HG03571 (cell line): ENCODE results near the gene ZC3H13.
"Not testable (repeated sequence)": the region's sequence is repeated elsewhere in the genome, so short reads cannot be mapped to it uniquely, and the experiment has no call there.

Experiments
- ATAC-seq: cut with Tn5 transposase; IDR thresholded peaks from one replicate; pipeline ENCODE4 v1.9.1; 2021; ENCODE audit not compliant: unreplicated experiment

The ZC3H13 gene

GRCh38 chr13:46010148-46010547 is 42.4 kb downstream of the ZC3H13 start:
- no peak for ATAC-seq

DNA sequence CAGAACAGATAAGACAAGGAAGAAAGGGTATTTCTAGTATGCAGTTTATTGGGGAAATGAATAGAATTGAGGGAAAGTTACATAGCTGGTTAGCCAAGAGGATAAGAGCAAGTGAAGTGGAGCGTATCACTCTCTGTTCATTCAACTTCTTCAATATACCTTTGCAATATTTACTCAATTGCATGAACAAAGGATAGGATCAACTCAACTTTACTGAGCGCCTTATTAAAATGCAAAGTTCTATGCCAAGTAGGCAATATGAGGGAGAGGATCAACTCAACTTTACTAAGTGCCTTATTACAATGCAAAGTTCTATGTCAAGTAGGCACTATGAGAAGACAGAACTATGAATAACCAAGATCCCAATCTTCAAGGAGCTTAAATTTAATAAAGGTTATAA is 43.9 kb downstream of the ZC3H13 start:
- ATAC-seq: no peak

- ATAC-seq: no peak
Observed at GRCh38 chr13:46006688-46007452, 45.7 kb downstream of the ZC3H13 start.

DNA sequence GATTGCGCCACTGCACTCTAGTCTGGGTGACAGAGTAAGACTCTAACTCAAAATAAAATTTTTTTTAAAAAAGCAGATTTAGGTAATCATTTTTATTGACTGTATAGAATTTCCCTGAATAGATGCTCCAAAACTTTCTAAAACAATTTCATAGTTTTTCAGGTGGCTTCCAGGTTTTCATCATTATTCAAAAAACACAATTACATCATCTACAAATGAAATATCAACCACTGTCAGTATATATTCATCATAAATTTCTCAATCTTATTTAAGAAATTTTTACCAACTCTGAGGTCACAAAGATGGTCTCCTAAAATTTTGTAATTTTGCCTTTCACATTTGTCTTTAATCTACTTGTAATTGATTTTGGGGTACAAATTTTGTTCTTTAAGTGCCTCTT is 48.1 kb downstream of the ZC3H13 start:
- no peak for ATAC-seq

- ATAC-seq: no peak
Observed at GRCh38 chr13:45996631-45997030, 55.9 kb downstream of the ZC3H13 start.

DNA sequence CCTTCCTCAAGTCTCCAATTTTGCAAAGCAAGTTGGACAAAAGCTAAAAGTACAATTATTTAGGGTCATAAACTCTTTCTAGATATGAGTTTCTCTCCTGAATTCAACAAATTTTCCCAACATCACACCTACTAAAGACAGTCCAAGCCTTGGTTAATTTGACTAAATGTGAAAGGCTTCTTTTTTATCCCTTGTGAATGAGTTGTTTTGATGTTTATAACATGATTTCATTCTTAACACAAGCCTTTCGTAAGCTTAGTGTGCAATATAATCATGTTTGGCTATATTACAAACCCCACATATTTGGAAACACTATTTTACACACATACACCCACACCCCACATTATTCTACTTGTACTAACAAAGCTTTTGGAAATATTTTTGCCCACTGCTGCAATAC is 57.3 kb downstream of the ZC3H13 start:
- no peak for ATAC-seq

DNA sequence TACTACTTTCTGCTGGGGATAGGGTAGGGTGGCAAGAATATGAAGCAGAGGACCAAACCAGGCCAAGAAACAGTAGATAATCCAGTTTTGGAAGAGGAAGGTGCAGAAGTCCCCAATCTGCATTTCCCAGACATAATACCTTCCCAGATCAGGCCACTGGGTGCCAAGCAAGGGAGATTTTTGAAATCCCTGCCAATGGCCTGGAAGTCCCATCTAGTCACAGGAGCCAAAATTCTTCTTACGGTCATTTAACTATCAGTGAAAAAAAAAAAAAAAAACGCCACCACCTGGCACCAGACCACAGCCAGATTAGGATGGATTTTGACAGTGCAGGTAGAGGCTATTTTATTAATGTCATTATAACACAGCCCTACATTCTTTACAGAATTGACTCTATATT is 57.8 kb downstream of the ZC3H13 start:
- no peak for ATAC-seq

- no peak for ATAC-seq
Observed at GRCh38 chr13:45989607-45990006, 62.9 kb downstream of the ZC3H13 start.

DNA sequence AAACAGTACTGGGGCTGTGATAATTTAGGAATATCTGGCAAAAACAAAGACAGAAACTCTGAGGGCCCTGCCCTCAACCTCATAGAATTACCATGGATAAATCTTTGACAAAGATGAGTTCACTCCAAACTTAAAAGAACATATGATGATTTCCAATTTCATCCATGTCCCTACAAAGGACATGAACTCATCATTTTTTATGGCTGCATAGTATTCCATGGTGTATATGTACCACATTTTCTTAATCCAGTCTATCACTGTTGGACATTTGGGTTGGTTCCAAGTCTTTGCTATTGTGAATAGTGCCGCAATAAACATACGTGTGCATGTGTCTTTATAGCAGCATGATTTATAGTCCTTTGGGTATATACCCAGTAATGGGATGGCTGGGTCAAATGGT is 71.4 kb downstream of the ZC3H13 start:
- not testable (repeated sequence) for ATAC-seq

DNA sequence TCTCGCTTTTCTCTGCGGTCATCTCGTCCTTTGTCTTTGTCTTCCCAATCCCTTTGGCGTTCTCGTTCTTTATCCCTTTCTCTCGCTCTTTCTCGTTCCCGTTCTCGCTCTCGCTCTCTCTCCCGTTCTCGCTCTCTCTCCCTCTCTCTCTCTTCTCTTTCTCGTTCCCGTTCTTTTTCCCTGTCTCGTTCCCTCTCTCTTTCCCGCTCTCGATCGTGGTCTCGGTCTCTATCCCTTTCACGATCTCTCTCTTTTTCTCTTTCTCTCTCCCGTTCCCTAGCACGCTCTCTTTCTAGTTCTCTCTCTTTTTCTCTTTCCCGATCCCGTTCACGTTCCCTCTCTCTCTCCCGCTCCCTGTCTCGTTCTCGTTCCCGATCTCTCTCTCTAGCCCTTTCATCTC is 77.2 kb downstream of the ZC3H13 start:
- no peak for ATAC-seq

GRCh38 chr13:45974500-45974899 is 78.0 kb downstream of the ZC3H13 start:
- no peak for ATAC-seq

GRCh38 chr13:45967589-45967988 is 85.0 kb downstream of the ZC3H13 start:
- no peak for ATAC-seq

GRCh38 chr13:45966715-45967114 is 85.8 kb downstream of the ZC3H13 start:
- no peak for ATAC-seq

DNA sequence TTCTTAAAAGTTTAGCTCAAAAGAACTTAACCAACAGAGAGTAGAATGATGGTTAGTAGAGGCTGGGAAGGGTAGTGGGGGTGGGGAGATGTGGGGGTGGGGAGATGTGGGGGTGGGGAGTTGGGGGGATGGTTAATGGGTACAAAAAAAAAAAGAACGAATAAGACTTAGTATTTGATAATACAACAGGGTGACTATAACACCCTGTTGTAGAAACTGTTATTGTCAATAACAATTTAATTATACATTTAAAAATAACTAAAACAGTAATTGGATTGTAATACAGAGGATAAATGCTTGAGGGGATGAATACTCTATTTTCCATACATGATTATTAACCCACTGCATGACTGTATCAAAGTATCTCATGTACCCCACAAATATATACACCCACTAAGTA is 91.1 kb downstream of the ZC3H13 start:
- no peak for ATAC-seq

DNA sequence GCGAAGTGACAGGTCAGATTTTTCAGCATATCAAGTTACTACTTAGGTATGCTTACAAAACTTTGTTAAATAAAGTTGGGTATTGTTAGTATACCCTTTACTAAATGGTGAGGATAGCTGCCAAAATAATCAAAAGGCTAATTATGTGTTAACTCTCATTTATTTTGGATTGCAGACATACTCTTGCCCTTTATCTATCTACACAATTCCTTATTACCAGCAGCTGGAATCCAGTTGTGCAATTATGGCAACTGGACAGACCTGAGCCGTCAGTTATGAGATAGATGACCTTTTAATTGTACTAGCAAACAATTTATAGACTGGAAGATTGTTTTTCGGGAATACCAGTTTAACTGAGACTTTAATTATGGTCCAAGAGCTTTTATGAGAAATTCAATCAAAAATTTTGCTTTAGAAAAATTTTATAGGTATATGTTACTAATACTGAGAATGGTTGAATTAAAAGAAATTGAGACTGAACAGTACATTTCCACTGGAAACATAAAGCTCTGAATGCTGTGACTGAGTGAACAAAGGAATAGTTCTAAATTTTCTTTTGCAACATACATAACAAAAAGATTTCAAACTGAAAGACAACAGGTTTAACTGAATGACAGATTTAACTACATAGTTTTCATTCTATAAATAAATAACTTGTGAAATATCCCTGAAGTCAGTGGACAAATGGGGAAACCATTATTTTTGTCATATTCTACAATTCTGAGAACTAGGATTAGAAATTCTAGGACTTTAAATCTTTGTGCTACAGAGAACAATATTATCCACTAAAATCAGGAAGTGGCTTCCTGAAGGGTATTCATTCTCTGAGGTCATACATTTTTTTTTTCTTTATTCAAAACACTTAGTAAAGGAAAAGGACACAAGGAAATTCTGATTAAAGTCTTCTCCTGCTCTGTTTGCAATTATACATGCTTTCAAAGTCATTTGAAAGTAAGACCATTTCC is 97.4 kb downstream of the ZC3H13 start:
- ATAC-seq: no peak

GRCh38 chr13:45953082-45953481 is 99.5 kb downstream of the ZC3H13 start:
- no peak for ATAC-seq

GRCh38 chr13:45951724-45952123 is 100.8 kb downstream of the ZC3H13 start:
- no peak for ATAC-seq

- no peak for ATAC-seq
Observed at GRCh38 chr13:45951166-45951565, 101.4 kb downstream of the ZC3H13 start.

- ATAC-seq: no peak
Observed at GRCh38 chr13:45950386-45951000, 102.1 kb downstream of the ZC3H13 start.

DNA sequence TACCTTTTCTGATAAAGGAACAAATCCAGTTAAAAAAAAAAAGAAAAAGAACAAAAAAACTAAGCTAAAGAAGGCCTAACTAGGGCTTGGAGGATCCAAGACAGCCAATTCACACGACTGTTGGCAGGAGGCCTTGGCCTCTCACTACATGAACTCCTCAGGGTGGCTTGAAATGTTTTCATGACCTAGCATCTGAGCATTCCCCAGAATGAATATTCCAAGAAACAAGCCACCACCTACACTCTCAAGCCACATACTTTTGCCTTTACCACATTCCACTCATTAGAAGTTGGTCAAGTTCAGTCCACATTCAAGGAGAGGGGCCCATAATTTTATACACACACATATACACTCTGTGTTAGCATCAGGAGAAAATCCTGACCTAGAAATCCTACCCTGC is 103.4 kb downstream of the ZC3H13 start:
- no peak for ATAC-seq

DNA sequence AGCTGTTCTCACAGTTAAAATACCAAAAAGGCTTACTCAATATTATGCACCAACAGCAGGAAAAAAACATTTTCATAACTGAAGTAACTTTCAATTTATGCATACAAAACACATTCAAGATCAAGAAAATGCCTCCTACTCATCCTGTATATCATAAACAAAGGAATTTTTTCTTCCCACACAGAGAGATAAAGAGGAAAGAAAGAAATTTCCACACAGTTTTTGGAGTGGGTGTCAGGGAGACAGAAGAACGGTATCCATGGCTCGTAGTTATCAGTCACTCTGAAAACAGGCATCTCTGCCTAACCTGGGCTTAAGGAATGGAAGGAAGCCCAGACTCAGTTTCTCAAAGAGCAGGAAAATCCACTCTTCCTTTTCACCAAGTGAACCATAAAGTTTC is 108.6 kb downstream of the ZC3H13 start:
- ATAC-seq: no peak

- ATAC-seq: no peak
Observed at GRCh38 chr13:45943120-45943519, 109.4 kb downstream of the ZC3H13 start.
